Measurements from ENCODE around the gene ATP5F1D.

DNA sequence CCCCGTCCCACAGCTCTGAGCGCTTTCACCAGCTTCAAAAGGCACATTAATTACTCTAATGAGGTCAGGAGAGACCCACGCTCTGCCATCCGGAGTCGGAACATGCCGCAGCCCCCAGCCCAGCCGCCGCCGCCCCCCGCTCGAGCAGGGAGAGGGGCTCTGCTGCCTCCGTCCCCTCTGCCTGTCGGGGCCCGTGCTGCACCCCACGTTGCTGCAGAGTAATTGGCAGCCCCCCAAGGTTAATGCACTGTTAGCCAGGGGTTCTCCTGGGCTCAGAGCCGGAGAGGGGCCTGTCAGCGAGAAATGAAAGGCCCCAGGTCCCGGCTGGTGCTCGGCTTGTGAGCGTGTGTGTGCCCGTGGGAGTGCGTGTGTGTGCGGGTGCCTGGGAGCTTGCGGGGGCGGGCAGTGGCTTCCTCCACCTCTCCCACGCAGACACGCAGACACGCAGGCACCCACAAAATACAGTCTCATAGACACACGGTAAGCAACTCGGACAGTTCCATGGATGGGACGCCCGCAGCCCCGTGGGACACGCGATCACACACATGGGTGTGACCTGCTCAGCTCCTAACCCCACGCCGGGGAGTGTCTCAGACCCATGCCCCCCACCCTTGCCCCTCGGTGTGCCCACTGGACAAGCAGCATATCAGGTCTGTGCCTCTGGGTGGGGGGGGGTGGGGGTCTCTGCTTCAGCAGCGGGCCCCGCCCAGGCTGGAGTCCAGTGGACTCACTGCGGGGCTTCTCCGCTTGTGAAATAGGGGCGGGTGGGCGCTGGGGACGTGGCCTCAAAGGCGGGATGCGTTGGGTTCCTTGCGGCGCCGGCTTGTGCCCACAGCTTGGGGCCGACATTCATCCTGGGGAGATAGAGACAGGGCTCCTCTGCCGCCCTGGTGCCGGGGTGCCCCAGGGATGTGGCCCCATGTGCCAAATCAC lies 39.4 kb downstream of the ATP5F1D start:
- TF ChIP-seq, protein P1, sequence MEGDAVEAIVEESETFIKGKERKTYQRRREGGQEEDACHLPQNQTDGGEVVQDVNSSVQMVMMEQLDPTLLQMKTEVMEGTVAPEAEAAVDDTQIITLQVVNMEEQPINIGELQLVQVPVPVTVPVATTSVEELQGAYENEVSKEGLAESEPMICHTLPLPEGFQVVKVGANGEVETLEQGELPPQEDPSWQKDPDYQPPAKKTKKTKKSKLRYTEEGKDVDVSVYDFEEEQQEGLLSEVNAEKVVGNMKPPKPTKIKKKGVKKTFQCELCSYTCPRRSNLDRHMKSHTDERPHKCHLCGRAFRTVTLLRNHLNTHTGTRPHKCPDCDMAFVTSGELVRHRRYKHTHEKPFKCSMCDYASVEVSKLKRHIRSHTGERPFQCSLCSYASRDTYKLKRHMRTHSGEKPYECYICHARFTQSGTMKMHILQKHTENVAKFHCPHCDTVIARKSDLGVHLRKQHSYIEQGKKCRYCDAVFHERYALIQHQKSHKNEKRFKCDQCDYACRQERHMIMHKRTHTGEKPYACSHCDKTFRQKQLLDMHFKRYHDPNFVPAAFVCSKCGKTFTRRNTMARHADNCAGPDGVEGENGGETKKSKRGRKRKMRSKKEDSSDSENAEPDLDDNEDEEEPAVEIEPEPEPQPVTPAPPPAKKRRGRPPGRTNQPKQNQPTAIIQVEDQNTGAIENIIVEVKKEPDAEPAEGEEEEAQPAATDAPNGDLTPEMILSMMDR (conservative IDR thresholded peaks at IDR 0.05; ENCODE audit: low read length): no peak
- TF ChIP-seq EZH2phosphoT487 (IDR thresholded peaks at IDR 0.05; ENCODE audit: borderline replicate concordance): no peak

Data from Loucy (cell line).